K562 (cell line): ENCODE results near the gene CCDC175. TPM values are rescaled to one million over a fixed set of nuclear protein-coding genes. Genes with fewer than 3 reads are reported as not detected.

Experiments used
- ATAC-seq: fragments of 200-7000 bp; cut with Tn5 transposase; 3 replicates; pipeline ENCODE4 v1.9.1; 2020; ENCODE audit warnings: moderate library complexity
- BruUV-seq: library from RNA; stranded (reverse); fragments of 400-500 nt; replicated peaks from 2 replicates; lab custom pipeline; 2021; lab: Mats Ljungman, UMichigan
- CTCF ChIA-PET: fragments of 300-600 bp; formaldehyde crosslinking; extraction: SDS; loops from one replicate; lab custom pipeline; 2021; ENCODE audit warnings: low intra/inter-chr PET ratio; lab: Yijun Ruan, JAX
- POLR2A ChIA-PET: fragments of 300-600, 350-650 bp; sonication (Branson Sonifier 250); formaldehyde crosslinking; extraction: SDS; loops from one replicate; lab custom pipeline; 2021; ENCODE audit warnings: antibody characterized with exemption, inconsistent platforms; lab: Yijun Ruan, JAX
- DNase-seq, 4 experiments: peaks; one replicate each; pipeline versions ENCODE4 v3.0.0 to v3.0.0-alpha.2; 2011 to 2018; ENCODE audit warnings: low spot score in 3 of 4, mixed read lengths in 3 of 4; ENCODE audit errors: extremely low read depth in 1 of 4
- FAIRE-seq: peaks from 2 replicates; lab custom pipeline; 2011; peaks lifted over from hg19 to GRCh38; lab: Jason Lieb, UNC
- H2AFZ ChIP-seq: 2 replicates; pipeline ENCODE4 v1.6.0; 2011; ENCODE audit warnings: low read depth, low read length, control low read depth, inconsistent platforms
- H3K27ac ChIP-seq: fragments of 200-600 bp; 3 replicates; pipeline ENCODE4 v1.8.0; 2011; ENCODE audit warnings: low read depth, mild to moderate bottlenecking, control low read depth, inconsistent platforms, low read length, moderate library complexity, mixed read lengths; ENCODE audit errors: extremely low read depth
- H3K27me3 ChIP-seq, 2 experiments: fragments of 300-600 bp in 1 of 2; 2 replicates in 1 of 2; 3 replicates in 1 of 2; pipeline versions ENCODE4 v1.6.0 to v1.8.0; 2011; ENCODE audit warnings: inconsistent platforms in 2 of 2, low read length in 2 of 2, mild to moderate bottlenecking in 1 of 2, mixed read lengths in 1 of 2, moderate library complexity in 1 of 2; ENCODE audit not compliant: control insufficient read depth in 2 of 2, insufficient read depth in 2 of 2
- H3K36me3 ChIP-seq: fragments of 300-600 bp; 3 replicates; pipeline ENCODE4 v1.8.0; 2011; ENCODE audit warnings: mild to moderate bottlenecking, low read length, inconsistent platforms; ENCODE audit not compliant: control insufficient read depth, insufficient read depth
- H3K4me1 ChIP-seq, 2 experiments: fragments of 200-600 bp in 1 of 2; replicated peaks in 1 of 2; 2 replicates in 1 of 2; 3 replicates in 1 of 2; pipeline versions ENCODE4 v1.5.1 to v1.8.0; 2011; ENCODE audit warnings: inconsistent platforms in 2 of 2, low read length in 2 of 2, mild to moderate bottlenecking in 1 of 2, mixed read lengths in 1 of 2, moderate library complexity in 1 of 2; ENCODE audit not compliant: control insufficient read depth in 2 of 2, insufficient read depth in 2 of 2
- H3K4me2 ChIP-seq: 2 replicates; pipeline ENCODE4 v1.6.1; 2011; ENCODE audit warnings: low read length, control low read depth, inconsistent platforms, mixed read lengths; ENCODE audit not compliant: insufficient read depth
- H3K4me3 ChIP-seq: fragments of 200-600 bp; sonication (generic), shearing (Covaris generic); 2 replicates; pipeline ENCODE4 v1.5.1; 2016; ENCODE audit warnings: control low read depth, inconsistent platforms
- H3K79me2 ChIP-seq: fragments of 200-600 bp; 3 replicates; pipeline ENCODE4 v1.8.0; 2011; ENCODE audit warnings: low read length, inconsistent platforms; ENCODE audit not compliant: control insufficient read depth, insufficient read depth
- H3K9ac ChIP-seq, 2 experiments: 2 replicates each; pipeline versions ENCODE4 v1.6.0 to v1.6.1; 2011; ENCODE audit warnings: low read depth in 2 of 2, low read length in 2 of 2, control low read depth in 1 of 2, inconsistent platforms in 1 of 2, mild to moderate bottlenecking in 1 of 2, mixed read lengths in 1 of 2; ENCODE audit not compliant: insufficient read depth in 1 of 2
- H3K9me1 ChIP-seq: one replicate; pipeline ENCODE4 v1.6.0; 2011; ENCODE audit warnings: inconsistent platforms, mild to moderate bottlenecking, low read length, moderate library complexity; ENCODE audit not compliant: control insufficient read depth, insufficient read depth
- H3K9me3 ChIP-seq: replicated peaks from 2 replicates; pipeline ENCODE4 v1.5.1; 2011; ENCODE audit warnings: low read depth, low read length, inconsistent platforms; ENCODE audit not compliant: control insufficient read depth, insufficient read depth
- H4K20me1 ChIP-seq: replicated peaks from 2 replicates; pipeline ENCODE4 v1.6.1; 2011; ENCODE audit warnings: low read length, inconsistent platforms, mixed read lengths; ENCODE audit not compliant: control insufficient read depth, insufficient read depth
- CBX5 ChIP-seq: IDR thresholded peaks from 2 replicates; pipeline ENCODE4 v1.6.1; 2014; ENCODE audit warnings: low read depth, borderline replicate concordance
- EP300 ChIP-seq: IDR thresholded peaks from 2 replicates; pipeline ENCODE4 v1.6.1; 2012; ENCODE audit warnings: low read length, improper control_type of control experiment
- MEF2A ChIP-seq: IDR thresholded peaks from 2 replicates; pipeline ENCODE4 v1.6.1; 2011; ENCODE audit warnings: low read depth, mild to moderate bottlenecking, low read length, moderate library complexity; ENCODE audit not compliant: control insufficient read depth
- NCOA1 ChIP-seq: fragments of 450-650 bp; IDR thresholded peaks from 2 replicates; pipeline ENCODE4 v1.6.1; 2016; ENCODE audit warnings: low read depth
- PTTG1 ChIP-seq: fragments of 450-650 bp; IDR thresholded peaks from 2 replicates; pipeline ENCODE4 v1.6.1; 2016; ENCODE audit warnings: low read depth, mild to moderate bottlenecking, missing genetic modification characterization, missing compliant biosample characterization
- WGBS: fragments of 100-300 bp; shearing (Covaris generic); methylation state at CpG from one replicate; pipeline ENCODE4 v1.1.6; 2016; ENCODE audit warnings: low coverage, mixed read lengths; ENCODE audit not compliant: insufficient coverage; ENCODE audit errors: missing lambda C conversion rate; 5-methylcytosine and 5-hydroxymethylcytosine counted together
- in situ Hi-C: fragments of 300-500 bp; cut with MboI; formaldehyde crosslinking; loops from 4 replicates; pipeline ENCODE4 v1.15.0; 2018; ENCODE audit warnings: inconsistent platforms, mixed read lengths
- intact Hi-C: fragments of 100-400 bp; cut with micrococcal nuclease; formaldehyde crosslinking; loops from 2 replicates; pipeline ENCODE4 v1.14.2; 2022
- polyA plus RNA-seq, 8 experiments: library from polyadenylated mRNA; depleted of rRNA in 4 of 8; stranded (reverse) in 5 of 8; unstranded in 3 of 8; fragments of >200 nt; fragmentation: Nextera tagmentation in 2 of 8; fragmentation: Illumina TruSeq in 1 of 8; extraction: Ambion mirVana in 2 of 8; extraction: Trizol in 1 of 8; gene quantifications; 2 replicates each; pipeline versions ENCODE4 v1.2.1 to v1.2.3, GENCODE V29; 2011 to 2014; ENCODE audit warnings: inconsistent platforms in 1 of 8, missing spikeins in 1 of 8
- total RNA-seq, 7 experiments: library from RNA; depleted of rRNA in 6 of 7; stranded (reverse); fragments of >200 nt in 6 of 7; fragmentation: Illumina TruSeq in 2 of 7; extraction: Trizol in 2 of 7; gene quantifications; 2 replicates each; pipeline versions ENCODE4 v1.2.1 to v1.2.3, GENCODE V29; 2011 to 2021; ENCODE audit warnings: low replicate concordance in 1 of 7
- TF ChIP-seq, protein P1 (sequence below), 2 experiments: fragments of 450-650 bp; formaldehyde crosslinking in 1 of 2; IDR thresholded peaks; 2 replicates each; pipeline versions ENCODE4 v1.4.0 to v1.6.1; 2014 to 2020; ENCODE audit warnings: mild to moderate bottlenecking in 2 of 2, borderline replicate concordance in 1 of 2, low read depth in 1 of 2

The CCDC175 gene
- total and polyA plus RNA-seq, 9 of the 15 experiments (the other 6 are each of a cell fraction or from before 2014, with no cell fraction given): not detected

DNA sequence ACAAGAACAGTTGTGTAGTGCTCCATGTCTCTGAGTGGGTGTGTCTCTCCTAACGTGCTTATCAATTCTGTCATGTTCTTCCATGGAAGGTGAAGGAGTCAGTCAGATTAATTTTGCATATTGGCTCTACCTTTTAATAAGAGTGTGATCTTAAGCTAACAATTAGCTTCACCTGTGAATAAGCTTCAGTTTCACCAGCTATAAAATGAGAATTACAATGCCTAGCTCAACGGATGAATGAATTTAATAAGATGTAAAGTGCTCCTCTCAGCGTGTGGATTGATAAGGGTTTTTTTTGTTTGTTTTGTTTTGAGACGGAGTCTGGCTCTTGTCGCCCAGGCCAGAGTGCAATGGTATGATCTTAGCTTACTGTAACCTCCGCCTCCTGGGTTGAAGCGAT lies 32.7 kb downstream of the CCDC175 start:
- Histone ChIP-seq H2AFZ (peak overlapping the region; percentile 45; the same call in 1 of the 2 replicates), H3K4me2 (peak overlapping the region; percentile 18; the same call in 1 of the 2 replicates), H3K9ac (no peak overlapping the region), H3K9me1 (no peaks in the 10 kb centered on the region), H3K27ac (no peak overlapping the region), H3K9me3 (no peaks in the 10 kb centered on the region), H3K4me3 (no peak overlapping the region), H3K79me2 (no peaks in the 10 kb centered on the region), H3K36me3 (no peaks in the 10 kb centered on the region), H4K20me1 (no peaks in the 10 kb centered on the region), H3K4me1 (no peaks in the 10 kb centered on the region), H3K27me3 (no peaks in the 10 kb centered on the region)
- TF ChIP-seq, protein P1, sequence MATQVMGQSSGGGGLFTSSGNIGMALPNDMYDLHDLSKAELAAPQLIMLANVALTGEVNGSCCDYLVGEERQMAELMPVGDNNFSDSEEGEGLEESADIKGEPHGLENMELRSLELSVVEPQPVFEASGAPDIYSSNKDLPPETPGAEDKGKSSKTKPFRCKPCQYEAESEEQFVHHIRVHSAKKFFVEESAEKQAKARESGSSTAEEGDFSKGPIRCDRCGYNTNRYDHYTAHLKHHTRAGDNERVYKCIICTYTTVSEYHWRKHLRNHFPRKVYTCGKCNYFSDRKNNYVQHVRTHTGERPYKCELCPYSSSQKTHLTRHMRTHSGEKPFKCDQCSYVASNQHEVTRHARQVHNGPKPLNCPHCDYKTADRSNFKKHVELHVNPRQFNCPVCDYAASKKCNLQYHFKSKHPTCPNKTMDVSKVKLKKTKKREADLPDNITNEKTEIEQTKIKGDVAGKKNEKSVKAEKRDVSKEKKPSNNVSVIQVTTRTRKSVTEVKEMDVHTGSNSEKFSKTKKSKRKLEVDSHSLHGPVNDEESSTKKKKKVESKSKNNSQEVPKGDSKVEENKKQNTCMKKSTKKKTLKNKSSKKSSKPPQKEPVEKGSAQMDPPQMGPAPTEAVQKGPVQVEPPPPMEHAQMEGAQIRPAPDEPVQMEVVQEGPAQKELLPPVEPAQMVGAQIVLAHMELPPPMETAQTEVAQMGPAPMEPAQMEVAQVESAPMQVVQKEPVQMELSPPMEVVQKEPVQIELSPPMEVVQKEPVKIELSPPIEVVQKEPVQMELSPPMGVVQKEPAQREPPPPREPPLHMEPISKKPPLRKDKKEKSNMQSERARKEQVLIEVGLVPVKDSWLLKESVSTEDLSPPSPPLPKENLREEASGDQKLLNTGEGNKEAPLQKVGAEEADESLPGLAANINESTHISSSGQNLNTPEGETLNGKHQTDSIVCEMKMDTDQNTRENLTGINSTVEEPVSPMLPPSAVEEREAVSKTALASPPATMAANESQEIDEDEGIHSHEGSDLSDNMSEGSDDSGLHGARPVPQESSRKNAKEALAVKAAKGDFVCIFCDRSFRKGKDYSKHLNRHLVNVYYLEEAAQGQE (IDR thresholded peaks at IDR 0.05; ENCODE audit: borderline replicate concordance): no peak
- TF ChIP-seq, protein P1 (CRISPR knock-in tag; IDR thresholded peaks at IDR 0.05; ENCODE audit: low read depth): no peak
- TF ChIP-seq MEF2A (no peak), PTTG1 (tag) (no peak), NCOA1 (no peak), CBX5 (no peak), EP300 (no peak)
- in situ Hi-C loops (no loop called here), intact Hi-C loops (no loop called here)
- POLR2A ChIA-PET: no interaction called here
- ATAC-seq (no peak), DNase-seq (no peak), FAIRE-seq (no peak)
- 4% methylated on average over 7 of the region's 7 CpGs for WGBS
- no TSS peak for BruUV-seq
- CTCF ChIA-PET: no interaction called here
